Parathyroid adenoma (tissue), 2 donors: ENCODE data around the gene MSTO1.
"Not testable (repeated sequence)": the region's sequence is repeated elsewhere in the genome, so short reads cannot be mapped to it uniquely, and the experiment has no call there.

Experiments used
- H2AFZ ChIP-seq: fragments of 300-600 bp; sonication (generic); one replicate; pipeline ENCODE4 v1.7.0; 2017; ENCODE audit warnings: antibody characterized with exemption, mild to moderate bottlenecking
- H3K27ac ChIP-seq: fragments of 300-600 bp; sonication (generic); one replicate; pipeline ENCODE4 v1.7.0; 2017
- H3K27me3 ChIP-seq: fragments of 300-600 bp; sonication (generic); one replicate; pipeline ENCODE4 v1.7.0; 2017; ENCODE audit warnings: low read length; ENCODE audit not compliant: control insufficient read depth, insufficient read depth
- H3K36me3 ChIP-seq: fragments of 300-600 bp; sonication (generic); one replicate; pipeline ENCODE4 v1.7.0; 2017; ENCODE audit warnings: low read length; ENCODE audit not compliant: control insufficient read depth, insufficient read depth
- H3K4me1 ChIP-seq: fragments of 300-600 bp; sonication (generic); one replicate; pipeline ENCODE4 v1.7.0; 2017; ENCODE audit warnings: control low read depth
- H3K4me2 ChIP-seq: fragments of 300-600 bp; sonication (generic); one replicate; pipeline ENCODE4 v1.7.0; 2017; ENCODE audit warnings: low read length
- H3K4me3 ChIP-seq: fragments of 300-600 bp; sonication (generic); one replicate; pipeline ENCODE4 v1.7.0; 2017; ENCODE audit warnings: low read depth, low read length
- H3K79me2 ChIP-seq: fragments of 300-600 bp; sonication (generic); one replicate; pipeline ENCODE4 v1.7.0; 2017; ENCODE audit warnings: control low read depth
- H3K9ac ChIP-seq: fragments of 300-600 bp; sonication (generic); one replicate; pipeline ENCODE4 v1.7.0; 2017; ENCODE audit warnings: mild to moderate bottlenecking
- H3K9me3 ChIP-seq: fragments of 300-600 bp; sonication (generic); one replicate; pipeline ENCODE4 v1.7.0; 2017; ENCODE audit warnings: low read length; ENCODE audit not compliant: control insufficient read depth
- CTCF ChIP-seq: fragments of 300-600 bp; sonication (generic); IDR thresholded peaks from one replicate; pipeline ENCODE4 v1.7.0; 2017; ENCODE audit warnings: antibody characterized with exemption, mild to moderate bottlenecking
- donor health status: primary hyperparathyroidism.

Gene MSTO1

GRCh38 chr1:155609515-155610256 lies at the start of gene MSTO1:
TSS of gene MSTO1 (plus strand) at chr1:155610218. CDS start at chr1:155610249, 31 bp downstream.
- Histone ChIP-seq H3K27ac (peak within 1 kb of the TSS; percentile 36), H3K27me3 (no peaks in the 10 kb centered on the region), H3K4me2 (peak within 1 kb of the TSS; percentile 100), H3K9ac (no peak within 1 kb of the TSS), H3K9me3 (no peaks in the 10 kb centered on the region), H2AFZ (peak within 1 kb of the TSS; percentile 88), H3K36me3 (no peaks in the 10 kb centered on the region), H3K4me3 (peak within 1 kb of the TSS; percentile 83), H3K79me2 (no peaks in the 10 kb centered on the region), H3K4me1 (no peaks in the 10 kb centered on the region)
- TF ChIP-seq CTCF: no peak

GRCh38 chr1:155561779-155562580 lies 48.0 kb upstream of the MSTO1 start:
- not testable (repeated sequence) for H3K4me1 ChIP-seq, H3K9me3 ChIP-seq, H3K36me3 ChIP-seq, H3K27me3 ChIP-seq
- H3K4me2 ChIP-seq: peak overlapping the region; percentile 69
- peak overlapping the region; percentile 96 for H3K27ac ChIP-seq
- H3K79me2 ChIP-seq: peaks cover 16% of the 10 kb centered on the region
- peak overlapping the region; percentile 85 for H2AFZ ChIP-seq
- peak overlapping the region; percentile 99 for H3K4me3 ChIP-seq
- H3K9ac ChIP-seq: peak overlapping the region; percentile 84

GRCh38 chr1:155562581-155563376 lies 47.2 kb upstream of the MSTO1 start, which contains the start of gene ASH1L:
TSS of gene ASH1L (minus strand) at chr1:155562803. CDS start at chr1:155521519, 41,284 bp downstream.
- Histone ChIP-seq H3K27ac (peak within 1 kb of the TSS; percentile 96), H3K36me3 (no peaks in the 10 kb centered on the region), H3K4me2 (peak within 1 kb of the TSS; percentile 98), H3K27me3 (no peaks in the 10 kb centered on the region), H3K4me1 (peaks cover 2% of the 10 kb centered on the region), H3K4me3 (peak within 1 kb of the TSS; percentile 99), H2AFZ (peak within 1 kb of the TSS; percentile 85), H3K79me2 (peaks cover 17% of the 10 kb centered on the region), H3K9ac (peak within 1 kb of the TSS; percentile 84), H3K9me3 (no peaks in the 10 kb centered on the region)
- no peak for TF ChIP-seq CTCF

- not testable (repeated sequence) for H3K36me3 ChIP-seq, H3K4me1 ChIP-seq, H3K9me3 ChIP-seq, H3K27me3 ChIP-seq, H3K9ac ChIP-seq
- H3K79me2 ChIP-seq: peaks cover 11% of the 10 kb centered on the region
- H2AFZ ChIP-seq: peak overlapping the region; percentile 85
- H3K27ac ChIP-seq: peak overlapping the region; percentile 96
- peak overlapping the region; percentile 98 for H3K4me2 ChIP-seq
- peak overlapping the region; percentile 99 for H3K4me3 ChIP-seq
Observed at GRCh38 chr1:155563377-155564022, 46.5 kb upstream of the MSTO1 start.

GRCh38 chr1:155569988-155570592 lies 39.9 kb upstream of the MSTO1 start:
- Histone ChIP-seq H3K4me3 (no peak overlapping the region), H3K4me2 (no peak overlapping the region), H3K27ac (no peak overlapping the region), H3K79me2 (peaks cover 14% of the 10 kb centered on the region), H3K4me1 (no peaks in the 10 kb centered on the region), H3K9me3 (no peaks in the 10 kb centered on the region), H2AFZ (no peak overlapping the region), H3K9ac (no peak overlapping the region), H3K27me3 (no peaks in the 10 kb centered on the region), H3K36me3 (no peaks in the 10 kb centered on the region)
- TF ChIP-seq CTCF: no peak
